HepG2 (cell line): Measurements from ENCODE around the gene EGLN2. TPM values are rescaled to one million over a fixed set of nuclear protein-coding genes. Genes with fewer than 3 reads are reported as not detected.

Experiments used
- CCAR2 ChIP-seq: fragments of 200-400 bp; formaldehyde crosslinking; optimal IDR thresholded peaks from 2 replicates; pipeline ENCODE3; 2018; ENCODE audit warnings: low read depth, mild to moderate bottlenecking, low read length, moderate library complexity
- EHMT2 ChIP-seq: fragments of 200-600 bp; sonication (generic); IDR thresholded peaks from 2 replicates; pipeline ENCODE4 v1.7.0; 2017; ENCODE audit warnings: antibody characterized with exemption, low read depth, low read length, borderline replicate concordance
- GABPB1 ChIP-seq: IDR thresholded peaks from 2 replicates; pipeline ENCODE4 v1.6.1; 2016; ENCODE audit warnings: mild to moderate bottlenecking, missing genetic modification reagents, moderate library complexity, missing compliant biosample characterization
- HNF1A ChIP-seq, 2 experiments: sonication (generic) in 1 of 2; formaldehyde crosslinking in 1 of 2; IDR thresholded peaks; 2 replicates each; pipeline versions ENCODE4 v1.4.0 to v1.6.1; 2016 to 2020; ENCODE audit warnings: borderline replicate concordance in 1 of 2, low read depth in 1 of 2, mild to moderate bottlenecking in 1 of 2, missing genetic modification reagents in 1 of 2
- KMT2B ChIP-seq: IDR thresholded peaks from 2 replicates; pipeline ENCODE4 v1.6.1; 2016; ENCODE audit warnings: missing genetic modification reagents, missing compliant biosample characterization
- ONECUT2 ChIP-seq: sonication (generic); formaldehyde crosslinking; IDR thresholded peaks from 2 replicates; pipeline ENCODE4 v1.4.0; 2020; ENCODE audit warnings: missing genetic modification reagents
- PAXIP1 ChIP-seq: sonication (generic); formaldehyde crosslinking; conservative IDR thresholded peaks from 2 replicates; pipeline ENCODE4 v1.4.0; 2020; ENCODE audit warnings: mild to moderate bottlenecking, missing genetic modification reagents, moderate library complexity
- PBX2 ChIP-seq: IDR thresholded peaks from 2 replicates; pipeline ENCODE4 v1.6.1; 2016; ENCODE audit warnings: control low read depth
- RFX3 ChIP-seq: IDR thresholded peaks from 2 replicates; pipeline ENCODE4 v1.6.1; 2016; ENCODE audit warnings: missing biosample characterization, missing genetic modification reagents
- SIX1 ChIP-seq: sonication (generic); formaldehyde crosslinking; IDR thresholded peaks from 2 replicates; pipeline ENCODE4 v1.4.0; 2020; ENCODE audit warnings: missing genetic modification reagents, borderline replicate concordance
- SP2 ChIP-seq: sonication (generic); formaldehyde crosslinking; IDR thresholded peaks from 2 replicates; pipeline ENCODE4 v1.5.1; 2020; ENCODE audit warnings: mild to moderate bottlenecking, missing genetic modification reagents
- TFAP4 ChIP-seq: sonication (generic); IDR thresholded peaks from 2 replicates; pipeline ENCODE4 v1.6.1; 2016; ENCODE audit warnings: low read depth, borderline replicate concordance
- TFE3 ChIP-seq: IDR thresholded peaks from 2 replicates; pipeline ENCODE4 v1.6.1; 2016
- ZBTB37 ChIP-seq: sonication (generic); formaldehyde crosslinking; IDR thresholded peaks from 2 replicates; pipeline ENCODE4 v1.4.0; 2020; ENCODE audit warnings: mild to moderate bottlenecking, missing genetic modification reagents
- ZNF251 ChIP-seq: sonication (generic); formaldehyde crosslinking; IDR thresholded peaks from 2 replicates; pipeline ENCODE4 v1.9.0; 2021; ENCODE audit warnings: mild to moderate bottlenecking, missing genetic modification reagents
- polyA plus RNA-seq, 8 experiments: library from polyadenylated mRNA; depleted of rRNA in 3 of 8; stranded (reverse) in 7 of 8; unstranded in 1 of 8; fragments of >200 nt; fragmentation: Illumina TruSeq in 4 of 8; extraction: Trizol in 4 of 8; gene quantifications; 2 replicates each; pipeline versions ENCODE4 v1.2.1 to v1.2.3, GENCODE V29; 2011 to 2016; ENCODE audit warnings: low read depth in 4 of 8, missing spikeins in 1 of 8, mixed read lengths in 1 of 8; ENCODE audit not compliant: insufficient read depth in 1 of 8
- total RNA-seq, 5 experiments: library from RNA; depleted of rRNA; stranded (reverse); fragments of >200 nt; fragmentation: Illumina TruSeq; extraction: Trizol; gene quantifications; 2 replicates each; pipeline ENCODE4 v1.2.3, GENCODE V29; 2016; ENCODE audit warnings: low read depth in 1 of 5

The EGLN2 gene
- total and polyA plus RNA-seq, 2 of the 13 experiments (the other 11 are each of a cell fraction or from before 2014, with no cell fraction given) = 16.5 to 40.8 TPM

- TF ChIP-seq HNF1A (IDR thresholded peaks at IDR 0.05; ENCODE audit: low read depth) (no peak), HNF1A (CRISPR knock-in tag; IDR thresholded peaks at IDR 0.05; ENCODE audit: borderline replicate concordance) (peak; percentile 21; the same call in 1 of the 2 replicates), RFX3 (no peak), CCAR2 (no peak), ZNF251 (CRISPR knock-in tag) (no peak), PAXIP1 (no peak), PBX2 (CRISPR knock-in tag) (no peak), GABPB1 (CRISPR knock-in tag) (peak; percentile 74; the same call in 1 of the 2 replicates), TFAP4 (no peak), ONECUT2 (CRISPR knock-in tag) (no peak), ZBTB37 (no peak), SP2 (CRISPR knock-in tag) (0 out of 2 replicates have a peak, but pooled peaks have one; percentile 82), SIX1 (CRISPR knock-in tag) (no peak), TFE3 (no peak), EHMT2 (no peak), KMT2B (CRISPR knock-in tag) (peak; percentile 55; the same call in 1 of the 2 replicates)
Measured at GRCh38 chr19:40750874-40751537, 48.0 kb upstream of the EGLN2 start, which contains the start of gene SNRPA (continued).
